Skeletal muscle cell (primary cell): Measurements from ENCODE around the gene ABCC1.
"Not testable (repeated sequence)": the region's sequence is repeated elsewhere in the genome, so short reads cannot be mapped to it uniquely, and the experiment has no call there.

Experiments used
- DNase-seq: peaks from one replicate; pipeline ENCODE4 v3.0.0-alpha.2; 2010; ENCODE audit warnings: low read depth
- H3K4me3 ChIP-seq: 2 replicates; pipeline ENCODE4 v1.5.1; 2011; ENCODE audit warnings: low read depth, mild to moderate bottlenecking, control low read depth, low read length, moderate library complexity

The ABCC1 gene

DNA sequence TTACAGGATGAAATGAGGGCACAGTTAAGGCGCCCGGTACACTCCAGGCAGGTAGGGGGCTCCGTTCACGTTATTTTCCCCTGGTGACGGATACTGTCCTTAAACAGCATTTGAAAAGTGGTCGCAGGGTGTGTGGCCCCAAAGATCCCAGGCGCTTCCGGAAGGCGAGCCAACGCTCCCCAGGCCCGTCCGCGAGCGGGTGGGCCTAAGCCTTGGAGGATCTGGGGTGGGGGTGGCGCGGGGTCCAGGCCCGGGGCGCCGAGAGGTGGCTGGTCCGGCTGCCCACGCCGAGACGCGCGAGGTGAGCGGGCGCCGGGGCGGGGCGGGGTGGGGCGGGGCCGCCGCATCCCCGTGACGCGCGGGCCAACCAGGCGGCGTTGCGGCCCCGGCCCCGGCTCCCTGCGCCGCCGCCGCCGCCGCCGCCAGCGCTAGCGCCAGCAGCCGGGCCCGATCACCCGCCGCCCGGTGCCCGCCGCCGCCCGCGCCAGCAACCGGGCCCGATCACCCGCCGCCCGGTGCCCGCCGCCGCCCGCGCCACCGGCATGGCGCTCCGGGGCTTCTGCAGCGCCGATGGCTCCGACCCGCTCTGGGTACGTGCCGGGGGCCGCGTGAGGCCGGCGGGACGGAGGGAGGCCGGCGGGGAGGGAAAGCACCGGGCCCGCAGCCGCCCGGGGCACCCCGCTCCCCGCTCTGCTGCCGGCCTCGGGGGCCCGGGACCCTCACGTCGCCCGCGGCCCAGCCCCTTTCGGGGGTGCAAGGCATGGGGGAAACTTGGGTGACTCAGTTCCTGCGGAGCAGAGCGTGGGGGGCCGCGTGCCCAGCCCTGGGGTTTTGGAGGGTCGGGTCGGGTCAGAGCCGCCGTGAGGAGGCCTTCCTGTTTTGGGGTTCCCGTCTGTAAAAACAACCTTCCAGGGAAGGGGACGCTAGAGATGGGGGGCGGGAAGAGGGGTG lies at the start of gene ABCC1:
TSS of gene ABCC1 (plus strand) at position 407 of the 951 bp plus-strand sequence. CDS start at position 543, 136 bp downstream.
- DNase-seq, result no peak
- H3K4me3 ChIP-seq, result peak within 1 kb of the TSS; percentile 63

DNA sequence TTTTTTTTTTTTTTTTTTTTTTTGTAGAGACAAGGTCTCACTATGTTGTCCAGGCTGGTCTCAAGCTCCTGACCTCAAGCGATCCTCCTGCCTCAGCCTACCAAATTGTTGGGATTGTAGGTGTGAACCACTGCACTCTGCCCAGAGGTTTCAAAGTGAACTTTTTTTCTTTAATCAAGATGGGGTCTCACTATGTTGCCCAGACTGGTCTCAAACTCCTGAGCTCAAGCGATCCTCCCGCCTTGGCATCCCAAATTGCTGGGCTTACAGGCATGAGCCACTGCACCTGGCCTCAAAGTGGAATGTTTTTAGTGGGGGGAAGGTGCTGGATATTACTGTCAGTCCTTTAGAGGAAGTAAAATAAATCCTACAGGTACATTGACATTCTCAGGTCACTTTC lies 49.1 kb upstream of the ABCC1 start:
- no peak for DNase-seq
- no peak overlapping the region for H3K4me3 ChIP-seq

DNA sequence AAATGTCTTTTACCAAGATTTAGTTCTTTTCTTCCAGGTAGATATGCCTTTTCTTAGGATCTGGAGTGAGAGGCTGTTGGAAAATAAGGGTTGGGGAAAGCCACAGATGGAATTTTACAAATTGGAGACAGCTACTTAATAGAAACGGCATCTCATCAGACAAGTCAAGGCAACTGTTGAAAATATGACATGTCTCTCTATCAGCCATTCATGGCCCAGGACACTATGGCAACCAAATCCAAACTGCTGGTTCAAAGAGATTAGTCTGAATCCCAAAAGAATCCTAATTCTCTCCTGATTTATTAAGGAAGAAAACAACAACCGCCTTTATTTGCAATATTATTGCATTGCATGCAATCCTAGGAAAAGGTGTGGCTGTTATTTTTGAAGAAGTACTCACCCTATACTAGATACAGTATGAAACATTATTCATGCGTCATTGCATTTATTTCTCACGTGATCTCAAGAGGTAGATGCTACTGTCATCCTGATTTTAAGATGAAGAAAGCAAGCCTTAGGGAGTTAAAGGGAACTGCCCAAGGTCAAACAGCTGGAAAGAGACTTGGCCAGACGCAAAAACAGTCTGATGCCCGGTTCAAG lies 48.4 kb upstream of the ABCC1 start:
- no peak overlapping the region for H3K4me3 ChIP-seq
- DNase-seq, result no peak

DNA sequence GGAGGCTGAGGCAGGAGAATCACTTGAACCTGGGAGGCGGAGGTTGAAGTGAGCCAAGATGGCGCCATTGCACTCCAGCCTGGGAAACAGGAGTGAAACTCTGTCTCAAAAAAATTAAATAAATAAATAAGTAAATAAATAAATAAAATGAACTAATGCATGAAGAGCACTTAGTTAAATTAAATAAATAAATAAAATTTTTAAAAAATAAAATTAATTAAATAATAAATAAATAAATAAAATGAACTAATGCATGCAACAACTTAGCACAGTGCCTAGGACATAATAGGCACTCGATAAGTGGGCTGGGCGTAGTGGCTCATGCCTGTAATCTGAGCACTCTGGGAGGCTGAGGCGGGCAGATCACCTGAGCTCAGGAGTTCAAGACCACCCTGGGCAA lies 45.5 kb upstream of the ABCC1 start:
- no peak for DNase-seq
- no peak overlapping the region for H3K4me3 ChIP-seq

DNA sequence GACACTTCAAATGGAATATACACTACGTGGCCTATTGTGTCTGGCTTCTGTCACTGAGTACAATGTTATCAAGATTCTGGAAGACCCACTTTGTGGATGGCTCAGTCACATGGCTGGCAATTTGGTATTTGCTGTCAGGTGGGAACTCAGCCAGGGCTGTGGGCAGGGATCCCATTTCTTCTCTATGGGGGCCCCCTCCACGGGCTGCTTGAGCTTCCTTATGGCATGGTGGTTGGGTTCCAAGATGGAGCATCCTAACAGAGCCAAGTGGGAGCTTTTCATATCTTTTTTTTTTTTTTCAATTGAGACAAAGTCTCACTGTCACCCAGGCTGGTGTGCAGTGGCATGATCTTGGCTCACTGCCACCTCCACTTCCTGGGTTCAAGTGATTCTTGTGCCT lies 43.0 kb upstream of the ABCC1 start:
- no peak for DNase-seq
- H3K4me3 ChIP-seq, result no peak overlapping the region

DNA sequence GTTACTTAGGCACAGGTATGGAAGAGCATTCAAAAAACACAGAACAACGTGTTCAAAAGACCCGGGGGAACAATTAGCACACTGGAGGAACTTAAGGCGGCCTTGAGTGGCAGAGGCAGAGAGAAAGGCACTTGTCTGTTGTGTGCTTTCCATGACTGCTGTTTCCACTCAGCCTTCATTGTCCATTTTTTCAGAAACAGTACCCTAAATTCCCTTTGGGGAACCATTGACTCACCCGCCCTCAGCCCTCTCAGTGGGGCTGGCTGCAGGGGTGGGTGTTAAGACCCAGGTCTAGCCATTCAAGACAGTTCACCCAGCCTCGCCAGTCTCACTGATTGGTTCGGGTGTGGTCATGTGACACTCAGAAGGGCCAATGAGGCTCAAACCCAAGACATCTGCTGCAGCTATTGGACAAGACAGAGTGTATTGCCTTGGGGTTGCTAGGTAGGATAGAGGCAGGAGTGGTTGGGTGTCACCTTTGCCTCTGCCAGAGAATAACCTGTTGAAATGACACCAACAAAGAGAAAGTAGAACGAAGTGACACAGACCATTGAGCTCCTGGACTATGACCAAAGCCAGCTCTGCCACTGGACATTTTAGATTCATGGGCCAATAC lies 41.4 kb upstream of the ABCC1 start:
- DNase-seq, result no peak

DNA sequence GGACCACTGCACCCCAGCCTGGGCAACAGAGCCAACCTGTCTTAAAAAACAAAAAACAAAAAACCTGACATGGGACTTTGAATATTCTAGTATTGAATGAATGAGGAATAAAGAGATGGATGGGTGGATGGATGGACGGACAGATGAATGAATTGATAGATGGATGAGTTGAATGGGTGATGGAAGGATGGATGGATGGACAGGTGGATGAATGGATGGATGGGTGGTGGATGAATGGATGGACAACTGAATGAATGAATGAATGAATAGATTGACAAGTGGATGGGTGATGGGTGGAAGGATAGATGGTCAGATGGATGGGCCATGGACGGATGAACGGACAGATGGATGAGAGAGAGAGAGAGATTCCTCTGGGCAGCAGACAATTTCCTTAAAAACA lies 38.2 kb upstream of the ABCC1 start:
- no peak overlapping the region for H3K4me3 ChIP-seq
- DNase-seq, result no peak

More for the DNA sequence above, 41.4 kb upstream of the ABCC1 start:
- H3K4me3 ChIP-seq, result no peak overlapping the region

DNA sequence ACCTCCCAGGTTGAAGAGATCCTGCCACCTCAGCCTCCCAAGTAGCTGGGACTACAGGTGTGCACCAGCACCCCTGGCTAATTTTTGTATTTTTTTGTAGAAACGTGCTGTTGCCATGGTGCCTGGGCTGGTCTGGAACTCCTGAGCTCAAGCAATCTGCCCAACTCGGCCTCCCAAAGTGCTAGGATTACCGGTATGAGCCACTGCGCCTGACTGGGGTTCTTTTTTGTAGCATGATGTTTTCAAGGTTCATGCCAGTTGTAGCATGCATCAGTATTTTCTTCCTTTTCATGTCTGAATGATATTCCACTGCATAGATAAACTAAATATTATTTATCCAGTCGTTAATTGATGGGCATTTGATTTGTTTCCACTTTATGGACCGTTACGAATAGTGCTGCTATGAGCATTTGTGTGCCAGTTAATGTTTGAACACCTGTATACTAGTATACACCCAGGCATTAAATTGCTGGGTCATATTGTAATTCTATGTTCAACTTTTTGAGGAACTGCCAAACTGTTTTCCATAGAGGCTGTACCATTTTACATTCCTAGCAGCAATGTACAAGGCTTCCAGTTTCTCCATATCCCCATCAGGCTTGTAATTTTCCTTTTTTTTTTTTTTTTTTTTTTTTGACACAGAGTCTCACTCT lies 36.2 kb upstream of the ABCC1 start:
- no peak overlapping the region for H3K4me3 ChIP-seq
- no peak for DNase-seq

DNA sequence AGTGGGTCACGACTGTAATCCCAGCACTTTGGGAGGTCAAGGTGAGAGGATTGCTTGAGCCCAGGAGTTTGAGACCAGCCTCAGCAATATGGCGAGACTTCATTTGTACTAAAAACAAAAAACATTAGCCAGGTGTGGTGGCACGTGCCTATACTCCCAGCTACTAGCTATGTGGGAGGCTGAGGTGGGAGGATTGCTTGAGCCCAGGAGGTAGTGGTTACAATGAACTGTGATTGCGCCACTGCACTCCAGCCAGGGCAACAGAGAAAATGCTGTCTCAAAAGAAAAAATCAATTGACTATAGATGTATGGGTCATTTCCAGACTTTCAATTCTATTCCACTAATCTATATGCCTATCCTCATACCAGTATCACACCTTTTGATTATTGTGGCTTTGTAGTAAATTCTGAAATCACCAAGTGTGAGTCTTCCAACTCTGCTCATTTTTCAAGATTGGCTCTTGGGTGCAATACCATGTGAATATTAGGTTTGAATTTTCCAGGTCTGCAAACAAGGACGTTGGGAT lies 33.8 kb upstream of the ABCC1 start:
- H3K4me3 ChIP-seq, result no peak overlapping the region
- no peak for DNase-seq

DNA sequence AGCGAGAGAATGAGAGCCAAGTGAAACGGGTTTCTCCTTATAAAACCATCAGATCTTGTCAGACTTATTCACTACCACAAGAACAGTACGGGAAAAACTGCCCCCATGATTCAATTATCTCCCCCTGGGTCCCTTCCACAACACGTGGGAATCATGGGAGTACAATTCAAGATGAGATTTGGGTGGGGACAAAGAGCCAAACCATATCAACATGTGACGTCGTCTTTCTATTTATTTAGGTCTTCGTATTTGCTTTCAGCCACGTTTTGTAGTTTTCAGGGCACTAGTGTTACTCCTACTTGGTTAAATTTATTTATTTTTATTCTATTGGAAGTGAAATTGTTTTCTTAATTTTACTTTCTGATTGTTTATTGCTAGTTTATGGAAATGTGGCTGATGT lies 33.1 kb upstream of the ABCC1 start:
- DNase-seq, result no peak
- H3K4me3 ChIP-seq, result no peak overlapping the region

DNA sequence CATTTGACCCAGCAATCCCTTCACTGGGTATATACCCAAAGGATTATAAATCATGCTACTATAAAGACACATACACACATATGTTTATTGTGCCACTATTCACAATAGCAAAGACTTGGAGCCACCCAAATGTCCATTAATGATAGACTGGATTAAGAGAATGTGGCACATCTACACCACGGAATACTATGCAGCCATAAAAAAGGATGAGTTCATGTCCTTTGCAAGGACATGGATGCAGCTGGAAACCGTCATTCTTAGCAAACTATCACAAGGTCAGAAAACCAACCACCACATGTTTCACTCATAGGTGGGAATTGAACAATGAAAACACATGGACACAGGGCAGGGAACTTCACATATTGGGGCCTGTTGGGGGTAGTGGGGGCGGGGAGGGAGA lies 31.1 kb upstream of the ABCC1 start:
- not testable (repeated sequence) for H3K4me3 ChIP-seq, DNase-seq

DNA sequence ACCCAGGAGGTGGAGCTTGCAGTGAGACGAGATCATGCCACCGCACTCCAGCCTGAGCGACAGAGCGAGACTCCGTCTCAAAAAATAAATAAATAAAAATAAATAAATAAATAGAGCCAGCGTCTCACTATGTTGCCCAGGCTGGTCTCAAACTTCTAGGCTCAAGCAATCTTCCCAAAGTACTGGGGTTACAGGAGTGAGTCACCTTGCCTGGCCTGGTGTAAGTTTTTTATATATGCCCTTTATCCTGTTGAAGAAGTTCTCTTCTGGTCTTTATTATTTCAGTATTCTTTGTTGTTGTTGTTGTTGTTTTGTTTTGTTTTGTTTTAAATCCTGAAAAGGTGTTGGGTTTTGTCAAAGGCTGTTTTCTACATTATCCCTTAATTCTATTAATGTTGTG lies 30.1 kb upstream of the ABCC1 start:
- H3K4me3 ChIP-seq, result no peak overlapping the region
- no peak for DNase-seq

DNA sequence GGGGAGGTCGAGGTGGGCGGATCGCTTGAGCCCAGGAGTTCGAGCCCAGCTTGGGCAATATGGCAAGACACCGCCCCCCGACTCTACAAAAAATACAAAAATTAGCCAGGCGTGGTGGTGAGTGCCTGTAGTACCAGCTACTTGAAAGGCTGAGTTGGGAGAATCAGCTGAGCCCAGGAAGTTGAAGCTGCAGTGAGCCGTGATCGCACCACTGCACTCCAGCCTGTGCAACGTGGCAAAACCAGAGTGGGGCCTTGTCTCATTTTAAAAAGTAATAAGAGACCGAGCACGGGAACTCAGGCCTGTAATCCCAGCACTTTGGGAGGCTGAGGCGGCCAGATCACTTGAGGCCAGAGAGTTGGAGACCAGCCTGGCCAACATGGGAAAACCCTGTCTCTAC lies 24.4 kb upstream of the ABCC1 start:
- no peak for DNase-seq
- H3K4me3 ChIP-seq, result no peak overlapping the region

DNA sequence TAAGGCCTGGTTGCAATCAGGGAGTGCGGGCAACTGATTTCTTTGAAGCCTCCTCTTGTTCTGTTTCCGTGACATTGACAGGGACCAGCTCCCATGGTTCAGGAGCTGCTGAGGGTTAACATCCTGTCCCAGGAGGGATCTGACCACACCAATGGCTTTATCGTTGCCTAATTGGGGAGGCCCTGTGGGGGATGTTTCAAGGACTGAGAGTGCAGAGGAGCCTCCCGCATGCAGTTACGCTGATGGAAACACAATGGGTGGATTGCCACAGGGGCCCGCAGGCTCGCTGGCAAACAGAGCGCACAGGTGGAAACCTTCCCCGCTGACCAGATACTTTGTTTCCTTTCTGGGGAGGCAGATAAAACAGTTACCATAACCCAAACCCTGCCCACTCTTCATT lies 23.8 kb upstream of the ABCC1 start:
- no peak for DNase-seq
- no peak overlapping the region for H3K4me3 ChIP-seq

DNA sequence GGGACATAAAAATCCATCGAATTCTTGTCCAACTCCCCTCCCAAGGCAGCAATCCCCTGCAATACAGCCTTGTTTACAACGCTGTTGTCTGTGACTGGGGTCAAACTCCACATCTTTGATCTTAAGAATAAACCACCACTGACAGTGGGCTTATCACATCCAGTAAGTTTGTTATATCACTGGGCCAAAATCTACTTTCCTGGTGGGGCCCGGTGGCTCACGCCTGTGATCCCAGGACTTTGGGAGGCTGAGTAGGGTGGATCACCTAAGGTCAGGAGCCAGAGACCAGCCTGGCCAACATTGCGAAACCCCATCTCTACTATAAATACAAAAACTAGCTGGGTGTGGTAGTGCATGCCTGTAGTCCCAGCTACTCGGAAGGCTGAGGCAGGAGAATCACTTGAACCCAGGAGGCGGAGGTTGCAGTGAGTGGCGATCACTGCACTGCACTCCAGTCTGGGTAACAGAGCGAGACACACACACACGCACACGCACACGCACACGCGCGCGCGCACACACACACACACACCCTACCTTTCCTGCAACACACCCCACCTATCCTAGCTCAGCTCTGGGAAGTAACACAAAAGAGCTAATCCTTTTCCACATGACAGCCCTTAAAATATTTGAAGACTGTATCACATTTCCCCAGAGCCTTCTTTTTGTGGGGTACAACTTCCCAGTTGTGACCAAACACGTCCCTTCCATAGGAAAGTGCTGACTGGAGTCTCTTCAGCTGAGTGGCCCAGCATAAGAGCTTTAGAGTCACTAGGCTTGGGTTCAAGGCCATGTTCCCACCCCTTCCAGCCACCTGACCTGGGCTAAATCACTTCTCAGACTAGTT lies 20.9 kb upstream of the ABCC1 start:
- no peak for DNase-seq
- H3K4me3 ChIP-seq, result no peak overlapping the region

DNA sequence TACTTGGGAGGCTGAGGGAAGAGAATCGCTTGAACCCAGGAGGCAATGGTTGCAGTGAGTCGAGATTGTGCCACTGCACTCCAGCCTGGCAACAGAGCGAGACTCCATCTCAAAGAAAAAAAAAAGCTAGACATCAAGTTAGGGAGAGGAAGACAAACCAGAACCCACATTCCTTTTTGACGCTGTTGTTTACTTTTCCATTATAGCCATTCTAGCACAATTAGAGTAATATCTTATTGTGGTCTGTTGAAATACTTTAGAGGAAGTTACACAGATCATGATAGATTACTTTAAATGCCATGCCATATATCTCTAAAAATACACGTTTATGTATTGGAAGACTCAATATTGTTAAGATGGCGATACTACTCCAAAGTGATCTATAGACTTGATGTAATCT lies 16.5 kb upstream of the ABCC1 start:
- H3K4me3 ChIP-seq, result no peak overlapping the region
- no peak for DNase-seq

DNA sequence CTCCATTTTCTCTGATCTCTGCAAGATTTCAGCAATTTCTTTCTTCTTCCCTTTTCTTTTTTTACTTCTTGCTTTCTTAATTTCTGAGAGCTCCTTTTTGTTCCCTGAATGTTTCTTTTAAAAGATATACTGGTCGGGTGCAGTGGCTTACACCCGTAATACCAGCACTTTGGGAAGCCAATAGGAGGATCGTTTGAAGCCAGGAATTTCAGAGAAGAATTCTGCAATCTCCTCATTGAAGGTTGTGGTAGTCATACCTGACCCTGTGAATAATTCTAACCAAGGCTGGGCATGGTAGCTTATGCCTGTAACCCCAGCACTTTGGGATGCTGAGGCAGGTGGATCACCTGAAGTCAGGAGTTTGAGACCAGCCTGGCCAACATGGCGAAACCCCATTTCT lies 15.6 kb upstream of the ABCC1 start:
- no peak overlapping the region for H3K4me3 ChIP-seq
- DNase-seq, result no peak

DNA sequence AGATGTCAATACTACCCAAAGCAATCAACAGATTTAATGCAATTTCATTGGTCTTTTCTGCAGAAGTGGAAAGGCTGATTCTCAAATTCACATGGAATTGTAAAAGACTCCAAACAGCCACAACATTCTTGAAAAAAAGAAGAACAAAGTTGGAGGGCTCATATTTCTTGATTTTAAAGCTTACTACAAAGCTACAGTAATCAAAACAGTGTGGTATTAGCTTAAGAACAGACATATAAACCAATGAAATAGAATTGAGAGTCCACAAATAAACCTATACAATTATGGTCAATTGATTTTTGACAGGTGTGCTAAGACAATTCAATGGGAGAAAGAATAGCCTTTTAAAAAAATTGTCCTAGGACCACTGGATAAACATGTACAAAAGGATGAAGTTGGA lies 14.4 kb upstream of the ABCC1 start:
- H3K4me3 ChIP-seq, result no peak overlapping the region
- no peak for DNase-seq

DNA sequence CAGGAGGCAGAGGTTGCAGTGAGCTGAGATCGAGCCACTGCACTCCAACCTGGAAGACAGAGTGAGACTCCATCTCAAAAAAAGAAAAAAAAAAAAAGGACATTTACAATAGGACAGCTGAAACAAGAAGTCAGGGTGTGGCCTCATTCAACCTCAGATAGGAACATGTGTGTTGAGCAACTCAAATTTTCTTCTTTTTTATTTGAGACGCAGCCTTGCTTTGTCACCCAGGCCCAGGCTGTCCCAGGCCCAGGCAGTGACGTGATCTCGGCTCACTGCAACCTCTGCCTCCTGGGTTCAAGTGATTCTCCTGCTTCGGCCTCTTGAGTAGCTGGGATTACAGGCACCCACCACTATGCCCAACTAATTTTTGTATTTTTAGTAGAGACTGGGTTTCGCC lies 12.6 kb upstream of the ABCC1 start:
- H3K4me3 ChIP-seq, DNase-seq: not testable (repeated sequence)
